Breast epithelium (tissue), 4 donors: ENCODE results near the gene AMPH. TPM values are rescaled to one million over a fixed set of nuclear protein-coding genes. Genes with fewer than 3 reads are reported as not detected.

Experiments used
- DNase-seq, 2 donors: peaks; one replicate each; pipeline ENCODE4 v3.0.0-alpha.2; 2019; ENCODE audit warnings: low spot score in 2 of 2
- H3K27ac ChIP-seq, 2 donors: fragments of 200-600 bp; sonication (generic) in 1 of 2; one replicate each; pipeline ENCODE4 v1.5.1; 2016 to 2019; ENCODE audit warnings: mild to moderate bottlenecking in 1 of 2
- H3K27me3 ChIP-seq, 2 donors: fragments of 200-600 bp; sonication (generic) in 1 of 2; one replicate each; pipeline versions ENCODE4 v1.5.1 to v1.6.0; 2017 to 2019; ENCODE audit warnings: control low read depth in 1 of 2, mild to moderate bottlenecking in 1 of 2
- H3K36me3 ChIP-seq: fragments of 200-600 bp; one replicate; pipeline ENCODE4 v1.5.1; 2019
- H3K4me1 ChIP-seq, 2 donors: fragments of 200-600 bp; sonication (generic); one replicate each; pipeline ENCODE4 v1.5.1; 2016 to 2019; ENCODE audit warnings: control low read depth in 1 of 2
- H3K4me3 ChIP-seq, 3 donors: fragments of 200-600 bp; sonication (generic); 1 replicate in 2 of 3; 2 replicates in 1 of 3; pipeline ENCODE4 v1.5.1; 2016 to 2019; ENCODE audit warnings: mild to moderate bottlenecking in 3 of 3, moderate library complexity in 2 of 3
- H3K9me3 ChIP-seq, 2 donors: fragments of 200-600 bp; sonication (generic) in 1 of 2; one replicate each; pipeline ENCODE4 v1.5.1; 2016 to 2019; ENCODE audit warnings: control low read depth in 1 of 2
- POLR2A ChIP-seq: fragments of 450-650 bp; IDR thresholded peaks from one replicate; pipeline ENCODE4 v1.6.1; 2016; ENCODE audit warnings: antibody characterized with exemption, mild to moderate bottlenecking, moderate library complexity
- POLR2AphosphoS5 ChIP-seq, 3 donors: sonication (generic); formaldehyde crosslinking; IDR thresholded peaks; one replicate each; pipeline ENCODE4 v1.6.1; 2017; ENCODE audit warnings: antibody characterized with exemption in 3 of 3
- intact Hi-C: fragments of 100-400 bp; cut with DNase I; formaldehyde crosslinking; loops from one replicate; pipeline ENCODE4 v1.15.1; 2023; ENCODE audit warnings: low total_unique reads
- total RNA-seq, 3 donors: library from RNA; depleted of rRNA; stranded (reverse); fragments of >200 nt; gene quantifications; one replicate each; pipeline ENCODE4 v1.1.0, GENCODE V29; 2016
- TF ChIP-seq, protein P1 (sequence below), 3 donors: fragments of 450-650 bp; IDR thresholded peaks; one replicate each; pipeline ENCODE4 v1.5.1; 2016 to 2017; ENCODE audit warnings: antibody characterized with exemption in 3 of 3, mild to moderate bottlenecking in 3 of 3, moderate library complexity in 3 of 3

AMPH gene
- total RNA-seq, 3 donors from 2014 or later, result 5.0 to 31.0 (median 15.1) TPM

DNA sequence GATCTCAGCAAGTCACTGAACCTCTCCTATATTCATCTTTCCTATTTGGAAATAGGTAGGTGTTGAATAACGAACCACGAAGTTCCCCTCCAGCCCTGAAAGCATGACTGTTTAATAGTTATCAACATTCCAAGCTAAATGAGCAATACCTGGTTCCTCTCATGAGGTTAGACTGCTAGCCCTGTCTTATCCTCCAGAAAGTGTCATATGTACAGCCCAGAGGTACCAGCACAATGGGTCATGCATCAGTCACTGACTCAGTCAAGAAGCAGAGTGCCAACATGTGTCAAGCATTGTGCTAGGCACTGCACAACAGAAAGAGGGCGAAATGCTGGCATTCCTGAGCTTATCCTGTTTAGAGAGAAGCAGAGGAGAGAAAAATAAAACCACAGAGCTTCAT, 70.0 kb downstream of the AMPH start:
- H3K9me3 ChIP-seq, result no peaks in the 10 kb centered on the region
- no peak overlapping the region for H3K27ac ChIP-seq
- H3K27me3 ChIP-seq, result no peaks in the 10 kb centered on the region
- intact Hi-C loops, result no loop called here
- no peak for DNase-seq
- H3K4me3 ChIP-seq, result no peak overlapping the region
- TF ChIP-seq POLR2AphosphoS5 (IDR thresholded peaks at IDR 0.05) (no peak), POLR2A (no peak)
- TF ChIP-seq, protein P1, sequence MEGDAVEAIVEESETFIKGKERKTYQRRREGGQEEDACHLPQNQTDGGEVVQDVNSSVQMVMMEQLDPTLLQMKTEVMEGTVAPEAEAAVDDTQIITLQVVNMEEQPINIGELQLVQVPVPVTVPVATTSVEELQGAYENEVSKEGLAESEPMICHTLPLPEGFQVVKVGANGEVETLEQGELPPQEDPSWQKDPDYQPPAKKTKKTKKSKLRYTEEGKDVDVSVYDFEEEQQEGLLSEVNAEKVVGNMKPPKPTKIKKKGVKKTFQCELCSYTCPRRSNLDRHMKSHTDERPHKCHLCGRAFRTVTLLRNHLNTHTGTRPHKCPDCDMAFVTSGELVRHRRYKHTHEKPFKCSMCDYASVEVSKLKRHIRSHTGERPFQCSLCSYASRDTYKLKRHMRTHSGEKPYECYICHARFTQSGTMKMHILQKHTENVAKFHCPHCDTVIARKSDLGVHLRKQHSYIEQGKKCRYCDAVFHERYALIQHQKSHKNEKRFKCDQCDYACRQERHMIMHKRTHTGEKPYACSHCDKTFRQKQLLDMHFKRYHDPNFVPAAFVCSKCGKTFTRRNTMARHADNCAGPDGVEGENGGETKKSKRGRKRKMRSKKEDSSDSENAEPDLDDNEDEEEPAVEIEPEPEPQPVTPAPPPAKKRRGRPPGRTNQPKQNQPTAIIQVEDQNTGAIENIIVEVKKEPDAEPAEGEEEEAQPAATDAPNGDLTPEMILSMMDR (IDR thresholded peaks at IDR 0.05), result no peak
- no peaks in the 10 kb centered on the region for H3K4me1 ChIP-seq
- H3K36me3 ChIP-seq, result no peaks in the 10 kb centered on the region

DNA sequence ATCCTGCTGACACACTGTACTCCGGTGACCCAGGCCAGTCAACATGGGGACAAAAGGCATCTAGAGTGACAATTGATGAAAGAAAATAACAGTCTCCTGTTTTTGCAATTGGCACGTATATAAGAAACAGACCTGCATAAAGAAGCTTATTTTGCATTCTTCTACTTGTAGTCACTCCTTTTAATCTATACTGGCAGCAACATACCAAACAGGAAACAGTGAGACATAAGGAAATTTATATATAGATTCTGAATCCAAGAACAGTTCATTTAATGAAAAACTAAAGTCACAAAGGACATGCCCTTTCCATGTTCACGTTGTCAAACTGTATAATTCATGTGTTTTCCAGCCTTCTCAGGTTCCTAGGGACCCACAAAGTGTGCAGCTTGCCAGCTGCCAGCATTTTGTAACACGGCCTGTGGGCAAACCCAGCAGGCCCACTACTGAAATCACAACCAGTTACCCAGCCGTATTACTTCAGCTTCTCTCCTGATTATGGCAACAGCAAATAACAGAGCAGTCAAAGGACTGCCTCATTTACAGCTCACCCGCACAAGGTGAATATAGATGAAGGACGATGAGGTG, 72.3 kb downstream of the AMPH start:
- TF ChIP-seq POLR2A (no peak), POLR2AphosphoS5 (IDR thresholded peaks at IDR 0.05) (no peak)
- TF ChIP-seq, protein P1 (IDR thresholded peaks at IDR 0.05), result no peak
- H3K27me3 ChIP-seq, result no peaks in the 10 kb centered on the region
- H3K4me3 ChIP-seq, result no peak overlapping the region
- H3K4me1 ChIP-seq, result no peaks in the 10 kb centered on the region
- intact Hi-C loops, result no loop called here
- H3K36me3 ChIP-seq, result no peaks in the 10 kb centered on the region
- no peak for DNase-seq
- H3K9me3 ChIP-seq, result no peaks in the 10 kb centered on the region
- no peak overlapping the region for H3K27ac ChIP-seq

DNA sequence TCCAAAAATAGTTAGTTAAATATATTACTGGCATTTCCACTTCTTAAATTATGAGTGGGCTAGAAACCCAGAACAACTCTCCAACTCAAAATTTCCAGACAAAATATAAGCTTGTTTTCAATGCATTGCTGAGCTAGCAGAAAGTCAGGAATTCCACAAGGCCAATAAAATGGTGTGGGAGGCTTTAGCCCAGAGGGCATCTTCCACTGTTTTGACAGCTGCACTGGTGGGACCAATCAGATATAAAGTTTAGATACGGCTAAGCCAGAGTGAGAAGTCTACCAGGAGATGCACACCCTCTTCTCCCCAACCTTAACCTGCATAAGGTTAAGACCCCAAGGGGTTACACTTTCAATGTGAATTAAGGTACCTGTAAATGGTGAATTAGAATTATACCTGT, 76.6 kb downstream of the AMPH start:
- Histone ChIP-seq H3K9me3 (no peaks in the 10 kb centered on the region), H3K27ac (no peak overlapping the region), H3K4me1 (no peaks in the 10 kb centered on the region), H3K4me3 (no peak overlapping the region), H3K36me3 (no peaks in the 10 kb centered on the region), H3K27me3 (no peaks in the 10 kb centered on the region)
- intact Hi-C loops, result no loop called here
- TF ChIP-seq, protein P1 (IDR thresholded peaks at IDR 0.05), result no peak
- TF ChIP-seq POLR2A (no peak), POLR2AphosphoS5 (IDR thresholded peaks at IDR 0.05) (no peak)
- no peak for DNase-seq

DNA sequence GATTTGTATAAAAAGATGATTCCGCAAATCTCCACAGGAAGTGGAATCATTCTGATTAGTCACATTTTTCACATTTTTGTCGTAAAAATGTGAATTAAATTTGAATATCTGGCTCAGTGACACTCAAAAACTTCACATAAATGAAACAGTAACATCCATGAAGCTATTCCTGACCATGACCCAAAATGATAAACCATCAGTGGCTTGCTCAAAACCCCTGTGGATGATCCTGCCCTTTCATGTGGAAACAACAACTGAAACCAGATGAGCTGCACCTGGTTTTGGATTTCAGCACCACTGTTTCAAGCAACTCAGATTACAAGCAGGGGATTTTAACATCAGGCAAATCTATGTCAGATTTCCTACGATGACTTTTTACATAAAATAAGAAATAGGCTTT, 80.3 kb downstream of the AMPH start:
- H3K36me3 ChIP-seq, result no peaks in the 10 kb centered on the region
- H3K9me3 ChIP-seq, result no peaks in the 10 kb centered on the region
- no peak overlapping the region for H3K27ac ChIP-seq
- intact Hi-C loops, result no loop called here
- no peaks in the 10 kb centered on the region for H3K4me1 ChIP-seq
- DNase-seq, result no peak
- TF ChIP-seq, protein P1 (IDR thresholded peaks at IDR 0.05), result no peak
- TF ChIP-seq POLR2A, result no peak
- TF ChIP-seq POLR2AphosphoS5 (IDR thresholded peaks at IDR 0.05), result no peak
- no peak overlapping the region for H3K4me3 ChIP-seq
- H3K27me3 ChIP-seq, result no peaks in the 10 kb centered on the region

DNA sequence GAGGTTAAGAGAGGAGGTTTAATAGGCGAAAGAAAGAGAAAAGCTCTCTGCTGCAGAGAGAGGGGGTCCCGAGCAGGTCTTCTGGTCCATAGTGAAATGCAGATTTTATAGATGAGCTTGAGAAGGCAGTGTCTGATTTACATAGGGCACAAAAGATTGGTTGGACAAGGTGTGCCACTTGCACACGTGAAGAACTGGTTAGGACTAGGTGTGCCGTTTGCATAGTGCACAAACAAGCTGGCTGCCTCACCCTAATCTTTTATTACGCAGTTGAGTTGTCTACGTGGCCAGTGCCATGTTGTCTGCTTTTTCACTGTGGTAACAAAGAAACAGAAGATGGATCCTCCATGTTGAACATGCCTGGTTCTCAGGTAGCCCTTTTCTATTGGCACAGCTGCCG, 82.6 kb downstream of the AMPH start:
- intact Hi-C loops, result no loop called here
- TF ChIP-seq, protein P1 (IDR thresholded peaks at IDR 0.05), result no peak
- TF ChIP-seq POLR2A, result no peak
- no peak for TF ChIP-seq POLR2AphosphoS5 (IDR thresholded peaks at IDR 0.05)
- no peaks in the 10 kb centered on the region for H3K4me1 ChIP-seq
- H3K27ac ChIP-seq, result no peak overlapping the region
- H3K4me3 ChIP-seq, result no peak overlapping the region
- DNase-seq, result no peak
- H3K9me3 ChIP-seq, result no peaks in the 10 kb centered on the region
- H3K36me3 ChIP-seq, result no peaks in the 10 kb centered on the region
- no peaks in the 10 kb centered on the region for H3K27me3 ChIP-seq
